GM12874 (cell line): Measurements from ENCODE around the gene KIAA1217.

Experiments used
- CTCF ChIP-seq: IDR thresholded peaks from 2 replicates; pipeline ENCODE4 v1.5.1; 2011; ENCODE audit warnings: low read depth, mild to moderate bottlenecking, control low read depth, low read length, moderate library complexity; ENCODE audit not compliant: insufficient read depth

Gene KIAA1217

GRCh38 chr10:24209432-24209771, 464 bp downstream of the KIAA1217 start:
- TF ChIP-seq CTCF = no peak

DNA sequence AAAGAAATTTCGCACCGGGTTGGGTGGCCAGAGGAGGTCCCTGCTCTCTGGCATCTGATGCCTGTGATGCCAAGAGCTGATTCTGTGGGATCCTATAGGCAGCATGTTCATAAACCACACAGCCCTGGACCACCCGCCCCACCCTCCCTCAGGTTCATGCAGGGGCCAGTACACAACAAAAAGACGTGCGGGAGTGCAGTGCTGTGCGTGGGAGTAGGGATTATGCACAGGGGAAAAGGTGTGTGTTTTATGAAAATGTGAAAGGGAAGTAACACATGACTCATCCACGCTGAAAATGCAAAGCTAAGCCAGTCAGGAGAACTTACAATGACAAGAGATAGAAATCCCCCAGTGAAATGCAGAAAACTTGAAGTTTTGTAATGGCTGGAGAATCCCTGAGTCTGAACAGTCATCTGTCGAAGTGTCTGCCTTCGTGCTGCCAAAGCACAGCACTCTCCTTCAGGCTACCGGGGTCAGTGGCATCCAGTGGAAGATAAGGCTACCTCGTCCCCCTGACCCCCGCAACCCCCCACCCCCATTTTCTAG, 1.1 kb downstream of the KIAA1217 start:
- TF ChIP-seq CTCF = no peak

DNA sequence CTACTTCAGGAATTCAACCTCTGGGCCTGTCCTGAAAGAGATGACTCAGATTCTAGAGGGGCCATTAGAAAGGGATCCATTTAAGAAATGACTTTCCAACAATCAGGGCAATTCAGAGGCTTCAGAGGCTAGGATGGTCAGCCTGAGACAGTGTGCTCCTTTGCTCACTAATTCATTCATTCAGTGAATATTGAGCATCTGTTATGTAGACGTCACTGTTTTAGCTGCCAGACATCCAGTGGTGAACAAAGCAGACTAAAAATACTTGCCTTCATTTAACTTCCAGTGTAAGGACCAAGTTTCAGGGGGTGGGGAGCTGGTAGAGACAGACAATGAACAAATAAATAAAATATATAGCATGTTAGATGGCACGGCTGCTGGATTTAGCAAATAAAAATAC, 1.6 kb downstream of the KIAA1217 start:
- no peak for TF ChIP-seq CTCF

- no peak for TF ChIP-seq CTCF
These were observed 4.3 kb downstream of the KIAA1217 start for GRCh38 chr10:24213266-24213665.

DNA sequence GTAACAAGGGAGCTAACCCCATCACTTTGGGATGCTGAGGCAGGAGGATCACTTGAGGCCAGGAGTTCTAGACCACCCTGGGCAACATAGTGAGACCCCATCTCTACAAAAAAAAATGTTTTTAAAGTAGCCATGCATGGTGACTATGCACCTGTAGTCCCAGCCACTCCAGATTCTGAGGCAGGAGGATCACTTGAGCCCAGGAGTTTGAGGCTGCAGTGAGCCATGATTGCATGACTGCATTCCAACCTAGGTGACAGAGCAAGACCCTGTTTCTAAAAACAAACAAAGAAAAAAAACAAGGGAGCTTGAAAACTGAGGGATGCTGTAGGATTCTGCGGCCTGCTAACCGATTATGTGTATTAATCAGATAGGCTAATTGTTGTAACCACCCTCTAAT, 4.9 kb downstream of the KIAA1217 start:
- TF ChIP-seq CTCF = no peak

DNA sequence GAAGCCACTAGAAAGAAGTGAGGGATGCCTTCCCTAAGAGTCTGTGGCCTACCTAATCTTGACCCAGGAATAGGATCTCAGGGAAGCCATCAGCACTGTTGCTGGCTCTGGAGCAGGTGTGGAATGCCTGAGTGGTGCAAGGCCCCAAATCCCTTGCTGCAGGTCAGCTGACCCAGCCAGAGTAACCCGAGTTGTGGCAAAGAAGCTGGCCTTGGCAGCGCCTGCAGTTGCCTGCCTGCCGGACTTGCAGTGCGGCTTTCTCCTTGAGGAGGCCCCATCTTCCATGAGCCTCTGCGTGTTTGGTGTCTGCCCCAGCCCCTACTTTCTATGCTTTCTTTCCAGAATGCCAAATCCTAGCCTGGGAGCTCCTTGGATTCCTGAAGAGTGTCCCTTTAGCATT, 5.8 kb downstream of the KIAA1217 start:
- TF ChIP-seq CTCF = no peak

- no peak for TF ChIP-seq CTCF
These were observed 6.3 kb downstream of the KIAA1217 start for GRCh38 chr10:24215196-24215595.

GRCh38 chr10:24215603-24216002, 6.7 kb downstream of the KIAA1217 start:
- TF ChIP-seq CTCF = no peak
